H9 (cell line): ENCODE measurements around the gene CEP250. TPM values are rescaled to one million over a fixed set of nuclear protein-coding genes. Genes with fewer than 3 reads are reported as not detected.

ENCODE experiments used
- DNase-seq: peaks from one replicate; pipeline ENCODE4 v3.0.0-alpha.2; 2017
- H2AFZ ChIP-seq: one replicate; pipeline ENCODE4 v1.6.1; 2013; ENCODE audit warnings: mild to moderate bottlenecking, low read length, control low read depth, moderate library complexity
- H2AK5ac ChIP-seq: 2 replicates; pipeline ENCODE4 v1.6.1; 2013; ENCODE audit warnings: low read length, control low read depth, mixed read lengths; ENCODE audit not compliant: insufficient read length
- H2BK120ac ChIP-seq: one replicate; pipeline ENCODE4 v1.6.1; 2013; ENCODE audit warnings: low read depth, mild to moderate bottlenecking, low read length, control low read depth, inconsistent platforms; ENCODE audit not compliant: poor library complexity, severe bottlenecking
- H2BK12ac ChIP-seq: 2 replicates; pipeline ENCODE4 v1.6.1; 2013; ENCODE audit warnings: low read length, control low read depth, mixed read lengths, low read depth; ENCODE audit not compliant: insufficient read length
- H2BK15ac ChIP-seq: 2 replicates; pipeline ENCODE4 v1.6.1; 2013; ENCODE audit warnings: low read depth, low read length, control low read depth
- H2BK20ac ChIP-seq: one replicate; pipeline ENCODE4 v1.6.1; 2013; ENCODE audit warnings: low read depth, mild to moderate bottlenecking, low read length, control low read depth, inconsistent platforms; ENCODE audit not compliant: poor library complexity, severe bottlenecking
- H2BK5ac ChIP-seq: 2 replicates; pipeline ENCODE4 v1.6.1; 2013; ENCODE audit warnings: low read length, control low read depth, mixed read lengths; ENCODE audit not compliant: insufficient read length
- H3K14ac ChIP-seq: 2 replicates; pipeline ENCODE4 v1.6.1; 2013; ENCODE audit warnings: low read length, control low read depth; ENCODE audit not compliant: insufficient read depth
- H3K18ac ChIP-seq: 2 replicates; pipeline ENCODE4 v1.6.1; 2013; ENCODE audit warnings: low read depth, mild to moderate bottlenecking, mixed read lengths, low read length, control low read depth; ENCODE audit not compliant: insufficient read length
- H3K23ac ChIP-seq: 2 replicates; pipeline ENCODE4 v1.6.1; 2013; ENCODE audit warnings: low read length, control low read depth, mixed read lengths, low read depth; ENCODE audit not compliant: insufficient read length
- H3K23me2 ChIP-seq: 2 replicates; pipeline ENCODE4 v1.6.1; 2013; ENCODE audit warnings: low read depth, mild to moderate bottlenecking, mixed read lengths, low read length, control low read depth; ENCODE audit not compliant: insufficient read length, poor library complexity, severe bottlenecking
- H3K27ac ChIP-seq: 2 replicates; pipeline ENCODE4 v1.5.1; 2013; ENCODE audit warnings: low read length, control low read depth, mixed read lengths, low read depth; ENCODE audit not compliant: insufficient read length
- H3K27me3 ChIP-seq: 2 replicates; pipeline ENCODE4 v1.6.1; 2013; ENCODE audit warnings: low read length, control low read depth, inconsistent platforms; ENCODE audit not compliant: insufficient read depth
- H3K4ac ChIP-seq: 2 replicates; pipeline ENCODE4 v1.6.1; 2013; ENCODE audit warnings: low read depth, mild to moderate bottlenecking, control low read depth, inconsistent platforms, low read length, moderate library complexity
- H3K4me1 ChIP-seq: 2 replicates; pipeline ENCODE4 v1.6.1; 2013; ENCODE audit warnings: low read length, control low read depth, inconsistent platforms; ENCODE audit not compliant: insufficient read depth
- H3K4me2 ChIP-seq: 2 replicates; pipeline ENCODE4 v1.6.1; 2013; ENCODE audit warnings: low read length, control low read depth, mixed read lengths; ENCODE audit not compliant: insufficient read length, insufficient read depth
- H3K56ac ChIP-seq: 2 replicates; pipeline ENCODE4 v1.6.1; 2013; ENCODE audit warnings: low read depth, mild to moderate bottlenecking, mixed read lengths, low read length, control low read depth; ENCODE audit not compliant: insufficient read length
- H3K79me1 ChIP-seq: 2 replicates; pipeline ENCODE4 v1.6.1; 2013; ENCODE audit warnings: low read depth, mild to moderate bottlenecking, moderate library complexity, low read length, control low read depth, inconsistent platforms; ENCODE audit not compliant: insufficient read depth, poor library complexity, severe bottlenecking
- H3K79me2 ChIP-seq: 2 replicates; pipeline ENCODE4 v1.6.1; 2013; ENCODE audit warnings: low read length, control low read depth, inconsistent platforms; ENCODE audit not compliant: insufficient read depth
- H3K9ac ChIP-seq: 2 replicates; pipeline ENCODE4 v1.6.1; 2013; ENCODE audit warnings: low read length, control low read depth, mixed read lengths; ENCODE audit not compliant: insufficient read length; ENCODE audit errors: extremely low read depth
- H3K9me3 ChIP-seq: one replicate; pipeline ENCODE4 v1.6.1; 2013; ENCODE audit warnings: low read depth, low read length, inconsistent platforms; ENCODE audit not compliant: control insufficient read depth
- H3T11ph ChIP-seq: one replicate; pipeline ENCODE4 v1.6.1; 2013; ENCODE audit warnings: mild to moderate bottlenecking, low read length, control low read depth, inconsistent platforms
- H4K20me1 ChIP-seq: one replicate; pipeline ENCODE4 v1.6.1; 2013; ENCODE audit not compliant: control insufficient read depth, insufficient read length, insufficient read depth
- H4K5ac ChIP-seq: 2 replicates; pipeline ENCODE4 v1.6.1; 2013; ENCODE audit warnings: low read depth, mild to moderate bottlenecking, mixed read lengths, low read length, control low read depth; ENCODE audit not compliant: insufficient read length
- H4K8ac ChIP-seq: replicated peaks from 2 replicates; pipeline ENCODE4 v1.6.1; 2013; ENCODE audit warnings: low read length, control low read depth, mixed read lengths, low read depth; ENCODE audit not compliant: insufficient read length
- H4K91ac ChIP-seq: 2 replicates; pipeline ENCODE4 v1.6.1; 2013; ENCODE audit warnings: low read depth, mild to moderate bottlenecking, moderate library complexity, mixed read lengths, low read length, control low read depth; ENCODE audit not compliant: insufficient read length
- H3K27ac Mint-ChIP-seq, 3 experiments: 2 replicates in 2 of 3; 3 replicates in 1 of 3; pipeline ENCODE4 v1.8.0; 2020 to 2021; ENCODE audit warnings: mixed read lengths in 3 of 3, mild to moderate bottlenecking in 1 of 3, moderate library complexity in 1 of 3
- H3K27me3 Mint-ChIP-seq: 2 replicates; pipeline ENCODE4 v1.8.0; 2021; ENCODE audit warnings: low read depth, mild to moderate bottlenecking, moderate library complexity, mixed read lengths
- H3K36me3 Mint-ChIP-seq, 3 experiments: 2 replicates in 2 of 3; 3 replicates in 1 of 3; pipeline ENCODE4 v1.8.0; 2020 to 2021; ENCODE audit warnings: low read depth in 3 of 3, mixed read lengths in 3 of 3; ENCODE audit not compliant: insufficient read depth in 1 of 3
- H3K4me1 Mint-ChIP-seq, 2 experiments: 2 replicates each; pipeline ENCODE4 v1.8.0; 2020; ENCODE audit warnings: mixed read lengths in 2 of 2
- H3K4me3 Mint-ChIP-seq, 2 experiments: 2 replicates in 1 of 2; 3 replicates in 1 of 2; pipeline ENCODE4 v1.8.0; 2020 to 2021; ENCODE audit warnings: mild to moderate bottlenecking in 2 of 2, mixed read lengths in 2 of 2, moderate library complexity in 1 of 2
- H3K9me3 Mint-ChIP-seq, 2 experiments: 2 replicates in 1 of 2; 3 replicates in 1 of 2; pipeline ENCODE4 v1.8.0; 2020; ENCODE audit warnings: mild to moderate bottlenecking in 2 of 2, mixed read lengths in 2 of 2, moderate library complexity in 1 of 2
- CTCF ChIP-seq: fragments of 200-600 bp; sonication (generic); conservative IDR thresholded peaks from 3 replicates; pipeline ENCODE4 v1.8.0; 2021; ENCODE audit warnings: antibody characterized with exemption, mild to moderate bottlenecking
- WGBS: extraction: QIAGEN DNeasy Blood & Tissue Kit; methylation state at CpG from one replicate; pipeline ENCODE4 v1.1.7; 2013; ENCODE audit warnings: missing lambda C conversion rate, low lambda C conversion rate, mixed read lengths; ENCODE audit not compliant: insufficient read length; ENCODE audit errors: extremely low coverage; 5-methylcytosine and 5-hydroxymethylcytosine counted together
- total RNA-seq: library from RNA; stranded (reverse); gene quantifications from 2 replicates; pipeline ENCODE4 v1.2.1, GENCODE V29; 2021

The CEP250 gene
- total RNA-seq, 1 experiment from 2014 or later = 29.8 TPM

- H4K91ac ChIP-seq = no peak overlapping the region
- no peaks in the 10 kb centered on the region for H3K23me2 ChIP-seq
- no peaks in the 10 kb centered on the region for H3K79me1 ChIP-seq
- no peak overlapping the region for H2BK20ac ChIP-seq
- H3K9ac ChIP-seq = no peak overlapping the region
- H2BK5ac ChIP-seq = no peak overlapping the region
- no peaks in the 10 kb centered on the region for H3K79me2 ChIP-seq
- no peak overlapping the region for H3K27ac Mint-ChIP-seq
- H4K20me1 ChIP-seq = no peaks in the 10 kb centered on the region
- no peak overlapping the region for H2BK15ac ChIP-seq
- no peaks in the 10 kb centered on the region for H3K4me1 ChIP-seq
- no peak overlapping the region for H4K8ac ChIP-seq
- no peak for TF ChIP-seq CTCF
- H3K4me3 Mint-ChIP-seq = no peak overlapping the region
- H4K5ac ChIP-seq = no peak overlapping the region
- H3K4me2 ChIP-seq = no peak overlapping the region
- H2BK120ac ChIP-seq = no peak overlapping the region
- H3K9me3 ChIP-seq = no peaks in the 10 kb centered on the region
- H3K4ac ChIP-seq = no peak overlapping the region
- peaks cover 26 to 38% (median 33%) of the 10 kb centered on the region in 3 experiments; a peak in 6 of 7 replicates for H3K36me3 Mint-ChIP-seq
- H3K14ac ChIP-seq = no peak overlapping the region
- no peaks in the 10 kb centered on the region for H3K27me3 ChIP-seq
- H2AK5ac ChIP-seq = no peak overlapping the region
- H2BK12ac ChIP-seq = no peak overlapping the region
- H3T11ph ChIP-seq = no peak overlapping the region
- no peaks in the 10 kb centered on the region for H3K9me3 Mint-ChIP-seq
- no peak overlapping the region for H2AFZ ChIP-seq
- H3K18ac ChIP-seq = no peak overlapping the region
- H3K23ac ChIP-seq = no peak overlapping the region
- no peak overlapping the region for H3K27ac ChIP-seq
- no peak overlapping the region for H3K56ac ChIP-seq
- DNase-seq = no peak
- no CpG with 5 or more reads among the region's 4 CpGs for WGBS
- no peaks in the 10 kb centered on the region for H3K27me3 Mint-ChIP-seq
- H3K4me1 Mint-ChIP-seq = no peaks in the 10 kb centered on the region
These were observed 20.9 kb downstream of the CEP250 start for GRCh38 chr20:35476288-35476687.
